Psoas muscle (tissue), 8 donors: ENCODE data around the gene SHH. TPM values are rescaled to one million over a fixed set of nuclear protein-coding genes. Genes with fewer than 3 reads are reported as not detected.

Source experiments
- ATAC-seq, 4 donors: fragments of 200-7000 bp; cut with Tn5 transposase; one replicate each; pipeline ENCODE4 v1.9.1; 2020; ENCODE audit warnings: moderate library complexity in 3 of 4, mild to moderate bottlenecking in 2 of 4
- DNase-seq, 2 donors: peaks; one replicate each; pipeline ENCODE4 v3.0.0-alpha.2; 2020
- H3K27ac ChIP-seq: fragments of 200-600 bp; one replicate; pipeline ENCODE4 v1.8.0; 2022
- H3K27me3 ChIP-seq, 3 donors: fragments of 200-600 bp in 1 of 3; one replicate each; pipeline versions ENCODE4 v1.6.1 to v1.8.0; 2013 to 2022; ENCODE audit warnings: low read length in 2 of 3, mild to moderate bottlenecking in 2 of 3, moderate library complexity in 1 of 3; ENCODE audit not compliant: insufficient read depth in 3 of 3
- H3K36me3 ChIP-seq, 2 donors: fragments of 200-600 bp in 1 of 2; one replicate each; pipeline versions ENCODE4 v1.6.1 to v1.8.0; 2013 to 2022; ENCODE audit warnings: low read depth in 1 of 2, mild to moderate bottlenecking in 1 of 2, moderate library complexity in 1 of 2; ENCODE audit not compliant: insufficient read depth in 1 of 2
- H3K4me1 ChIP-seq: fragments of 200-600 bp; one replicate; pipeline ENCODE4 v1.8.0; 2022
- H3K4me3 ChIP-seq: fragments of 200-600 bp; one replicate; pipeline ENCODE4 v1.8.0; 2022; ENCODE audit warnings: mild to moderate bottlenecking
- H3K9me3 ChIP-seq: fragments of 200-600 bp; one replicate; pipeline ENCODE4 v1.8.0; 2022
- CTCF ChIP-seq: fragments of 200-600 bp; IDR thresholded peaks from one replicate; pipeline ENCODE4 v1.8.0; 2022; ENCODE audit warnings: antibody characterized with exemption
- WGBS, 3 donors: extraction: QIAGEN DNeasy Blood & Tissue Kit; methylation state at CpG; one replicate each; pipeline versions ENCODE4 v1.1.6 to v1.1.7; 2013; 5-methylcytosine and 5-hydroxymethylcytosine counted together
- intact Hi-C, 2 donors: fragments of 100-400 bp; cut with DNase I; formaldehyde crosslinking; loops; one replicate each; pipeline versions ENCODE4 v1.11.0 to v1.14.2; 2022
- polyA plus RNA-seq, 3 donors: library from polyadenylated mRNA; stranded (reverse); fragments of 200-250 nt; gene quantifications; one replicate each; pipeline ENCODE4 v1.2.3, GENCODE V29; 2013
- total RNA-seq, 4 donors: library from RNA; stranded (reverse); fragmentation: NEBNext Ultra II Directional in 2 of 4; extraction: Animal tissue kit (Norgen Biotek cat#: 25700) in 2 of 4; gene quantifications; one replicate each; pipeline versions ENCODE4 v1.2.1 to v1.2.4, GENCODE V29; 2021 to 2023
- donor health status: healthy with polysubstance abuse.
- donor health status: DM: no; HTN: no; CAD: no; lungs with moderate emphysema.
- donor health status: Bipolar disorder and iron deficiency.
- donor health status: healthy.
- donor health status: DM: yes; HTN: yes; CAD: no.
- donor health status: DM: no; HTN: no; CAD: no.
- donor health status: DM: no; HTN: no; CAD: no.
- donor health status: DM: yes; HTN: yes; CAD: no.

SHH gene
- total and polyA plus RNA-seq, 7 donors, result 0.01 TPM; not detected in 5

- H3K27me3 ChIP-seq, result no peaks in the 10 kb centered on the region
- peaks cover 12 to 89% of the 10 kb centered on the region in 2 donors for H3K36me3 ChIP-seq
- no peak for DNase-seq
- no peak for TF ChIP-seq CTCF
- ATAC-seq, result no peak
- no peaks in the 10 kb centered on the region for H3K9me3 ChIP-seq
- no peaks in the 10 kb centered on the region for H3K4me1 ChIP-seq
- intact Hi-C loops, result no loop called here
- 84 to 90% (median 87%) methylated on average over 8 of the region's 8 CpGs for WGBS, 3 donors
- H3K27ac ChIP-seq, result no peak overlapping the region
- no peak overlapping the region for H3K4me3 ChIP-seq
These were observed 35.7 kb downstream of the SHH start for GRCh38 chr7:155776606-155777005.

- Histone ChIP-seq H3K4me3 (no peak overlapping the region), H3K4me1 (no peaks in the 10 kb centered on the region), H3K27me3 (no peaks in the 10 kb centered on the region), H3K36me3 (peaks cover 12 to 88% of the 10 kb centered on the region in 2 donors), H3K9me3 (no peaks in the 10 kb centered on the region), H3K27ac (no peak overlapping the region)
- intact Hi-C loops, result no loop called here
- ATAC-seq (no peak), DNase-seq (no peak)
- 88 to 95% (median 91%) methylated on average over 7 of the region's 7 CpGs for WGBS, 3 donors
- no peak for TF ChIP-seq CTCF
These were observed 36.6 kb downstream of the SHH start for GRCh38 chr7:155775691-155776090.

- intact Hi-C loops, result no loop called here
- ATAC-seq, result no peak
- H3K27me3 ChIP-seq, result no peaks in the 10 kb centered on the region
- H3K4me1 ChIP-seq, result no peaks in the 10 kb centered on the region
- TF ChIP-seq CTCF, result no peak
- WGBS, 3 donors, result 89 to 91% (median 89%) methylated on average over 14 of the region's 14 CpGs
- DNase-seq, result no peak
- peaks cover 12 to 88% of the 10 kb centered on the region in 2 donors for H3K36me3 ChIP-seq
- no peaks in the 10 kb centered on the region for H3K9me3 ChIP-seq
- H3K27ac ChIP-seq, result no peak overlapping the region
- H3K4me3 ChIP-seq, result no peak overlapping the region
These were observed 37.3 kb downstream of the SHH start for GRCh38 chr7:155774947-155775346.

GRCh38 chr7:155773531-155773930 lies 38.7 kb downstream of the SHH start:
- Histone ChIP-seq H3K27me3 (no peaks in the 10 kb centered on the region), H3K4me1 (no peaks in the 10 kb centered on the region), H3K36me3 (peaks cover 9 to 86% of the 10 kb centered on the region in 2 donors), H3K9me3 (no peaks in the 10 kb centered on the region), H3K27ac (no peak overlapping the region), H3K4me3 (no peak overlapping the region)
- intact Hi-C loops, result no loop called here
- TF ChIP-seq CTCF, result no peak
- no peak for ATAC-seq
- WGBS, 3 donors, result 95 to 100% (median 97%) methylated on average over 3 to 4 of the region's 4 CpGs
- no peak for DNase-seq

GRCh38 chr7:155770241-155770640 lies 42.0 kb downstream of the SHH start:
- intact Hi-C loops, result no loop called here
- no peak overlapping the region for H3K27ac ChIP-seq
- WGBS, 3 donors, result 86 to 92% (median 88%) methylated on average over 6 of the region's 6 CpGs
- no peaks in the 10 kb centered on the region for H3K9me3 ChIP-seq
- H3K36me3 ChIP-seq, result peaks cover 0 to 89% of the 10 kb centered on the region in 2 donors
- ATAC-seq (no peak), DNase-seq (no peak)
- no peaks in the 10 kb centered on the region for H3K4me1 ChIP-seq
- no peak overlapping the region for H3K4me3 ChIP-seq
- H3K27me3 ChIP-seq, result no peaks in the 10 kb centered on the region
- no peak for TF ChIP-seq CTCF
